ENCODE results near the gene SORCS2. TPM values are rescaled to one million over a fixed set of nuclear protein-coding genes. Genes with fewer than 3 reads are reported as not detected.

SORCS2 gene
- total RNA-seq, 2 experiments from 2014 or later, result not detected

GRCh38 chr4:7657545-7658297 lies 465.4 kb downstream of the SORCS2 start:
- no peak for ATAC-seq
- ChIA-PET CTCF (no interaction called here), POLR2A (no interaction called here)
- H3K27me3 Mint-ChIP-seq (ENCODE audit: low read depth), result peaks cover 3% of the 10 kb centered on the region
- no peak overlapping the region for H3K4me3 Mint-ChIP-seq
- H3K4me1 Mint-ChIP-seq (ENCODE audit: low read depth), result peaks cover 9% of the 10 kb centered on the region
- no peaks in the 10 kb centered on the region for H3K36me3 Mint-ChIP-seq (ENCODE audit: low read depth)
- no peak for DNase-seq
- no peak overlapping the region for H3K27ac Mint-ChIP-seq
- H3K9me3 Mint-ChIP-seq (ENCODE audit: insufficient read depth), result no peaks in the 10 kb centered on the region

- Mint-ChIP-seq H3K4me3 (no peak overlapping the region), H3K9me3 (ENCODE audit: insufficient read depth) (no peaks in the 10 kb centered on the region), H3K27me3 (ENCODE audit: low read depth) (peaks cover 5% of the 10 kb centered on the region), H3K4me1 (ENCODE audit: low read depth) (peaks cover 9% of the 10 kb centered on the region), H3K36me3 (ENCODE audit: low read depth) (no peaks in the 10 kb centered on the region), H3K27ac (no peak overlapping the region)
- CTCF ChIA-PET, result no interaction called here
- ATAC-seq, result no peak
- POLR2A ChIA-PET, result no interaction called here
- no peak for DNase-seq
Measured at GRCh38 chr4:7658341-7659204, 466.2 kb downstream of the SORCS2 start.

- Mint-ChIP-seq H3K36me3 (ENCODE audit: low read depth) (no peaks in the 10 kb centered on the region), H3K27me3 (ENCODE audit: low read depth) (peaks cover 5% of the 10 kb centered on the region), H3K27ac (no peak overlapping the region), H3K4me3 (no peak overlapping the region), H3K4me1 (ENCODE audit: low read depth) (peaks cover 5% of the 10 kb centered on the region), H3K9me3 (ENCODE audit: insufficient read depth) (no peaks in the 10 kb centered on the region)
- POLR2A ChIA-PET, result no interaction called here
- DNase-seq, result no peak
- CTCF ChIA-PET, result no interaction called here
- ATAC-seq, result no peak
Measured at GRCh38 chr4:7659429-7660175, 467.3 kb downstream of the SORCS2 start.

- Mint-ChIP-seq H3K27ac (no peak overlapping the region), H3K9me3 (ENCODE audit: insufficient read depth) (no peaks in the 10 kb centered on the region), H3K4me3 (no peak overlapping the region), H3K4me1 (ENCODE audit: low read depth) (peaks cover 5% of the 10 kb centered on the region), H3K36me3 (ENCODE audit: low read depth) (no peaks in the 10 kb centered on the region), H3K27me3 (ENCODE audit: low read depth) (peaks cover 2% of the 10 kb centered on the region)
- CTCF ChIA-PET, result no interaction called here
- ATAC-seq (no peak), DNase-seq (no peak)
- POLR2A ChIA-PET, result no interaction called here
Measured at GRCh38 chr4:7660176-7661039, 468.1 kb downstream of the SORCS2 start.

GRCh38 chr4:7661066-7661748 lies 468.9 kb downstream of the SORCS2 start:
- peaks cover 2% of the 10 kb centered on the region for H3K27me3 Mint-ChIP-seq (ENCODE audit: low read depth)
- H3K4me3 Mint-ChIP-seq, result no peak overlapping the region
- peaks cover 5% of the 10 kb centered on the region for H3K4me1 Mint-ChIP-seq (ENCODE audit: low read depth)
- ChIA-PET CTCF (no interaction called here), POLR2A (no interaction called here)
- no peaks in the 10 kb centered on the region for H3K9me3 Mint-ChIP-seq (ENCODE audit: insufficient read depth)
- DNase-seq (no peak), ATAC-seq (no peak)
- H3K27ac Mint-ChIP-seq, result no peak overlapping the region
- no peaks in the 10 kb centered on the region for H3K36me3 Mint-ChIP-seq (ENCODE audit: low read depth)

GRCh38 chr4:7661846-7662506 lies 469.6 kb downstream of the SORCS2 start:
- no peaks in the 10 kb centered on the region for H3K9me3 Mint-ChIP-seq (ENCODE audit: insufficient read depth)
- no peak overlapping the region for H3K4me3 Mint-ChIP-seq
- H3K36me3 Mint-ChIP-seq (ENCODE audit: low read depth), result no peaks in the 10 kb centered on the region
- ATAC-seq, result no peak
- H3K27ac Mint-ChIP-seq, result no peak overlapping the region
- H3K27me3 Mint-ChIP-seq (ENCODE audit: low read depth), result peaks cover 2% of the 10 kb centered on the region
- POLR2A ChIA-PET, result no interaction called here
- no peak for DNase-seq
- CTCF ChIA-PET, result no interaction called here
- H3K4me1 Mint-ChIP-seq (ENCODE audit: low read depth), result peaks cover 5% of the 10 kb centered on the region

- no peak for ATAC-seq
- Mint-ChIP-seq H3K27ac (no peak overlapping the region), H3K27me3 (ENCODE audit: low read depth) (peaks cover 2% of the 10 kb centered on the region), H3K4me3 (no peak overlapping the region), H3K36me3 (ENCODE audit: low read depth) (no peaks in the 10 kb centered on the region), H3K4me1 (ENCODE audit: low read depth) (peaks cover 5% of the 10 kb centered on the region), H3K9me3 (ENCODE audit: insufficient read depth) (no peaks in the 10 kb centered on the region)
- ChIA-PET POLR2A (no interaction called here), CTCF (no interaction called here)
- DNase-seq, result no peak
Measured at GRCh38 chr4:7662507-7662846, 470.1 kb downstream of the SORCS2 start.

GRCh38 chr4:7663075-7663541 lies 470.8 kb downstream of the SORCS2 start:
- Mint-ChIP-seq H3K36me3 (ENCODE audit: low read depth) (no peaks in the 10 kb centered on the region), H3K9me3 (ENCODE audit: insufficient read depth) (no peaks in the 10 kb centered on the region), H3K27ac (peak overlapping the region; percentile 27), H3K4me3 (no peak overlapping the region), H3K4me1 (ENCODE audit: low read depth) (peaks cover 5% of the 10 kb centered on the region), H3K27me3 (ENCODE audit: low read depth) (peaks cover 2% of the 10 kb centered on the region)
- ATAC-seq (no peak), DNase-seq (peak; percentile 34)
- ChIA-PET POLR2A (no interaction called here), CTCF (no interaction called here)

GRCh38 chr4:7664106-7664505 lies 471.8 kb downstream of the SORCS2 start:
- H3K4me3 Mint-ChIP-seq, result no peak overlapping the region
- no peaks in the 10 kb centered on the region for H3K9me3 Mint-ChIP-seq (ENCODE audit: insufficient read depth)
- no peak overlapping the region for H3K27ac Mint-ChIP-seq
- CTCF ChIA-PET, result no interaction called here
- H3K4me1 Mint-ChIP-seq (ENCODE audit: low read depth), result peaks cover 5% of the 10 kb centered on the region
- POLR2A ChIA-PET, result no interaction called here
- H3K27me3 Mint-ChIP-seq (ENCODE audit: low read depth), result peaks cover 2% of the 10 kb centered on the region
- DNase-seq (no peak), ATAC-seq (no peak)
- H3K36me3 Mint-ChIP-seq (ENCODE audit: low read depth), result no peaks in the 10 kb centered on the region

GRCh38 chr4:7665321-7665720 lies 473.0 kb downstream of the SORCS2 start:
- H3K4me1 Mint-ChIP-seq (ENCODE audit: low read depth), result peaks cover 5% of the 10 kb centered on the region
- H3K27me3 Mint-ChIP-seq (ENCODE audit: low read depth), result peaks cover 5% of the 10 kb centered on the region
- H3K36me3 Mint-ChIP-seq (ENCODE audit: low read depth), result no peaks in the 10 kb centered on the region
- ChIA-PET CTCF (no interaction called here), POLR2A (no interaction called here)
- ATAC-seq (no peak), DNase-seq (no peak)
- H3K27ac Mint-ChIP-seq, result no peak overlapping the region
- H3K9me3 Mint-ChIP-seq (ENCODE audit: insufficient read depth), result no peaks in the 10 kb centered on the region
- H3K4me3 Mint-ChIP-seq, result no peak overlapping the region

GRCh38 chr4:7666011-7666410 lies 473.7 kb downstream of the SORCS2 start:
- no peak overlapping the region for H3K4me3 Mint-ChIP-seq
- peaks cover 5% of the 10 kb centered on the region for H3K4me1 Mint-ChIP-seq (ENCODE audit: low read depth)
- ATAC-seq (no peak), DNase-seq (no peak)
- no peaks in the 10 kb centered on the region for H3K36me3 Mint-ChIP-seq (ENCODE audit: low read depth)
- ChIA-PET POLR2A (no interaction called here), CTCF (no interaction called here)
- H3K27ac Mint-ChIP-seq, result no peak overlapping the region
- H3K9me3 Mint-ChIP-seq (ENCODE audit: insufficient read depth), result no peaks in the 10 kb centered on the region
- peaks cover 5% of the 10 kb centered on the region for H3K27me3 Mint-ChIP-seq (ENCODE audit: low read depth)

Measured in activated CD8-positive, alpha-beta T cell treated with anti-CD3 and anti-CD28 coated beads, Interleukin-2, amount 10 ng/mL, durations not matched to agents 7 days and 5 days (primary cell).